HG02571 (cell line): ENCODE measurements around the gene ITGBL1.

Experiments used
- ATAC-seq: cut with Tn5 transposase; IDR thresholded peaks from one replicate; pipeline ENCODE4 v1.9.1; 2021; ENCODE audit warnings: mild to moderate bottlenecking, moderate library complexity; ENCODE audit not compliant: unreplicated experiment

Gene ITGBL1

GRCh38 chr13:101449790-101450748 lies 2.4 kb upstream of the ITGBL1 start:
- ATAC-seq, result no peak

GRCh38 chr13:101450749-101451130 lies 1.7 kb upstream of the ITGBL1 start:
- ATAC-seq, result no peak

- ATAC-seq, result no peak
Measured at GRCh38 chr13:101451641-101452040, 834 bp upstream of the ITGBL1 start.

- peak; percentile 27 for ATAC-seq
Measured at GRCh38 chr13:101453784-101454201, 1.3 kb downstream of the ITGBL1 start.

GRCh38 chr13:101454767-101455166 lies 2.3 kb downstream of the ITGBL1 start:
- ATAC-seq, result no peak

- no peak for ATAC-seq
Measured at GRCh38 chr13:101455863-101456262, 3.4 kb downstream of the ITGBL1 start.

- ATAC-seq, result no peak
Measured at GRCh38 chr13:101457176-101457575, 4.7 kb downstream of the ITGBL1 start.

GRCh38 chr13:101465877-101466276 lies 13.4 kb downstream of the ITGBL1 start:
- ATAC-seq, result no peak

- ATAC-seq, result no peak
Measured at GRCh38 chr13:101467415-101467814, 14.9 kb downstream of the ITGBL1 start.

GRCh38 chr13:101473458-101473857 lies 21.0 kb downstream of the ITGBL1 start:
- ATAC-seq, result no peak

GRCh38 chr13:101474419-101474957 lies 22.0 kb downstream of the ITGBL1 start:
- no peak for ATAC-seq

- ATAC-seq, result no peak
Measured at GRCh38 chr13:101475536-101475935, 23.1 kb downstream of the ITGBL1 start.

- no peak for ATAC-seq
Measured at GRCh38 chr13:101481421-101481820, 28.9 kb downstream of the ITGBL1 start.

- no peak for ATAC-seq
Measured at GRCh38 chr13:101486708-101487437, 34.4 kb downstream of the ITGBL1 start.

GRCh38 chr13:101487438-101487830 lies 35.0 kb downstream of the ITGBL1 start:
- no peak for ATAC-seq

GRCh38 chr13:101488734-101489133 lies 36.3 kb downstream of the ITGBL1 start:
- ATAC-seq, result no peak

- ATAC-seq, result no peak
Measured at GRCh38 chr13:101489643-101490405, 37.3 kb downstream of the ITGBL1 start.

- ATAC-seq, result no peak
Measured at GRCh38 chr13:101490406-101491015, 38.0 kb downstream of the ITGBL1 start.

GRCh38 chr13:101492251-101492910 lies 39.9 kb downstream of the ITGBL1 start:
- no peak for ATAC-seq

GRCh38 chr13:101493541-101493940 lies 41.1 kb downstream of the ITGBL1 start:
- ATAC-seq, result no peak
